HG02798 (cell line): ENCODE results near the gene ST13.
"Not testable (repeated sequence)": the region's sequence is repeated elsewhere in the genome, so short reads cannot be mapped to it uniquely, and the experiment has no call there.

Experiments
- ATAC-seq: cut with Tn5 transposase; IDR thresholded peaks from one replicate; pipeline ENCODE4 v1.9.1; 2021; ENCODE audit warnings: mild to moderate bottlenecking; ENCODE audit not compliant: unreplicated experiment, poor library complexity

Gene ST13

GRCh38 chr22:40856513-40857308, at the start of gene ST13, which contains the start of gene XPNPEP3:
ST13 (minus strand) TSS chr22:40856639; CDS start chr22:40856540, 99 bp downstream.
XPNPEP3 (plus strand) TSS chr22:40857148; CDS start chr22:40857182, 34 bp downstream.
- peak; percentile 92 for ATAC-seq

GRCh38 chr22:40904101-40904500, 47.7 kb upstream of the ST13 start:
- no peak for ATAC-seq

DNA sequence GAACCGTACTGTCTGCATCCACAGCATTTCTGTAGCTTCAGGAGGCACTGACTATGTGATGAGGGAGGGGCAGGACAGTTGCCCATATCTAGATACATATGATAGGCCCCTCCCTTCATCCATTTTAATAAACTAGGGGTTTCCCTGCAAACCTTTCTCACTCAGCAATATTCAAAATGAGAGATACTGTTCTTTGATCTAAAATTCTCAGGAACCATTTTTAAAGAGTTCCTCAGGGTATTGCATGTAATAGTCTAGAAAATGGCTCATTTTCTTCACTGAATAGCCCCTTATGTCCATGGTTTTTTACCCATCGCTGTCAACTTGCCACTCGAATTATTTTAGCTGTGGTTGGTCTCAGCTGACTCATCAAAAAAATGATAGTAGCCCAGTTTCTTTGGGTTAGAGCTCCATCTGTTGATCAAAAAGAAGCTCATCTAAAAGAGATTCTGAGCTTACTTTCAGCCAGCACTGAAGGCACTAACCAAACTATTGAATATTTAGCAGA, 42.5 kb upstream of the ST13 start:
- no peak for ATAC-seq

GRCh38 chr22:40894417-40894816, 38.0 kb upstream of the ST13 start:
- no peak for ATAC-seq

DNA sequence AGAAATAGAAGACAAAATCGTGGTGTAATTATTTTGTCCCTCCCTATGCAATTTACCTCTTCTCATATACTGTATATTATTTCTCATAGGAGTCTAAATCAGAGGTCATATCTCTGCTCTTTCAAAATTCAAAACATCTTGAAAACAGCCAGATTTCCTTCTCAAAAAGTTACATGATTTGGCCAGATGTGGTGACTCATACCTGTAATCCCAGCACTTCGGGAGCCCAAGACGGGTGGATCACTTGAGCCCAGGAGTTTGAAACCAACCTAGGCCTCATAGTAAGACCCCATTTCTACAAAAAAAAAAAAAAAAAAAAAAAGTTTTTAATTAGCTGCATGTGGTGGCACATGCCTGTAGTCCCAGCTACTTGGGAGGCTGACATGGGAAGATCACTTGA, 34.4 kb upstream of the ST13 start:
- no peak for ATAC-seq

DNA sequence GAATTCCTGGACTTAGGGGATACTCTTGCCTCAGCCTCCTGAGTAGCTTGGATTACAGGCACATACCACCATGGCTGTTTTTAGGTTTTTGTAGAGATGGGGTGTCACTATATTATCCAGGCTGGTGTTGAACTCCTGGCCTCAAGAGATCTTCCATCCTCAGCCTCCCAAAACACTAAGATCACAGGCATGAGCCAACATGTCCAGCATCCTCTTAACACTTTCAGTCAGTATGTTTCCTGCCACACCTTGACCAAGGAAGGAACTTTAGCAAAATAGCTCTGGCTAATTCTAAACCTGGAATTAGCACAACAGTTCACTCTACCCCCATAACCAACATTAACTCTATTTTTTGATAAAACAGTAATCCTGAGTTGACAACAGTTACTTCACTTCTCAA, 32.7 kb upstream of the ST13 start:
- ATAC-seq: no peak

DNA sequence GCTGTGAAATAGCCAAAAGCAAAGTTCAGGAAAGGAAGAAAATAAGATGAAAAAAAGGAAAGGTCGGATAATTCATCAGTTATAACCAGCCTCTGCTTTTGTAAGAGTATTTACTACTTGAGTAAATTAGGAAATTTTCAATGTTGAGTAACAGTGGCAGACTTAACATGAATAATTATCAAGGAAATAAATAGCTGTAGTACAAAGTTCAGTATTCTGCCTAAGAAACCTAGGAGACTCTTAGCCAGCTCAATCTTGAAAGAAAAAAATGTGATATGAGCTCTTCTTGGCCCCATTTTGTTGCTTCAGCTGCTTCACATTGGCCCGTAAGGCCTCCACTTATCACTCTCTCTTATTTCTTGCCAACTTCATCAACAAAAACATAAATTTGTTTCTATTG, 22.5 kb upstream of the ST13 start:
- no peak for ATAC-seq

GRCh38 chr22:40877488-40877887, 21.0 kb upstream of the ST13 start:
- ATAC-seq: no peak

DNA sequence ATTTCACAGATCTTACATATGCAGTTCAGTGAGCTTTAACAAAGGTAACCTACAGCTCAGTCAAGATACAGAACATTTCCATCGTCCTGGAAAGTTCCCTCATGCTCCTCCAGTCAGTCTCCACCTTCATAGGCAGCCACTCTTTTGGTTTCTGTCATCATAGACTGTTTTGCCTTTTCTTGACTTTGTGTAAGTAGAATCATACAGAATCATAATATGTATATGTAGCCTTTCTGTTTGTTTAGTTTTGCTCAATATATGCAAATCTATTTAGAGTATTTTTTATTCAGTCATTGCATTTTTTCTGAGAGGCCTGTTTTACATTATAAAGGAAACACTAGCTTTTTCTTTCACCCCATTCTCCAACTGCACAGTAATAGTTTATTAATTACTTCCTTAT, 20.5 kb upstream of the ST13 start:
- ATAC-seq: no peak

DNA sequence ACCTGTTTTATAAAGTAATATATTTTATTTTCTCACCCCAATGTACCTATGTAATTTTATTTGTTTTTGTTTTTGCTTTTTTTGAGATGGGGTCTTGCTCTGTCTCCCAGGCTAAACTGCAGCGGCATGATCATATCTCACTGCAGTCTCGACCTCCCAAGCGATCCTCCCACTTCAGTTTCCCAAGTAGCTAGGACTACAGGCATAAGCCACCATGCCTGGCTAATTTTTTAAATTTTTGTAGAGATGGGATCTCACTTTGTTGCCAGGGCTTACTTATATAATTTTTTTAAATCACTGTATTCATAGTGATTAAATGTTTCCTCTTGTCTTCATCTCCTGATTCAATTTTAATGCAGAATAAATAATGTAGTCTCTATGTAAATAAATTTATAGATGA, 18.7 kb upstream of the ST13 start:
- no peak for ATAC-seq

DNA sequence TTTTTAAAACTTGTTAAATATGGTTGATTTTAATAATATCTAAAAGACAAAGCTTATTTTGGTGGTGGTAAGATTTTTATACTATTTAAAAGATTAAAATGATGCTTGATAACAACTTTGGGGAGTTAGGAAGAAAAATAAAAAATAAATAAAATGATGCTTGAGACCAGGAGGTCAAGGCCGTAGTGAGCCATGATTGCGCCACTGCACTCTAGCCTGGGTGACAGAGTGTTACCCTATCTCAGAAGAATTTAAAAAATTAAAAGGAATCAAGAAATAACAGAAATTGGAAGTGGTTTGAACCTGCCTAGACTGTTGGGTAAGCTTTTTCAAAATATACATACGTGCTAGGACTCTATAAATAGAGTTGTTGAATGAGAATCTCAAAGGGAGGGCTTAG, 17.6 kb upstream of the ST13 start:
- ATAC-seq: no peak

GRCh38 chr22:40868379-40868778, 11.9 kb upstream of the ST13 start:
- ATAC-seq: not testable (repeated sequence)

GRCh38 chr22:40867109-40867508, 10.7 kb upstream of the ST13 start:
- ATAC-seq: no peak

GRCh38 chr22:40862537-40862936, 6.1 kb upstream of the ST13 start:
- no peak for ATAC-seq

DNA sequence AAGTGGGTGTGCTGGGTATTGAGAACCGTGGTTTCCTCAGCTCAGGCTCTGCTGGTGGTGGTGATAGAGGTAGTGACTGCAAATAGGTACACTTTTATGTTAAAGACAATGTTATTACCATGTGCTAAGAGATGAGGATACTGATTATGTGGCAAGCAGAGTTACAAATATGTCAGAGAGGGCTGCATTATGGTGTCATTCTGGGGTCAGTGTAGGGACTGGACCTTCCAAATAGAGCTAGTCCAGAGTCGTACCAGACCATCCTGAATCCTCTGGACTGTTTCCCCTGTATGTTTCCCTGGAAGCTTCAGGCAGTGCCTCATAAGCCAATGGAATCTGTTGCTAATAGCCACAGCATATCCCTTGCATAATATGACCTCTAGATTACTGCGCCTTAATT, 5.6 kb upstream of the ST13 start, which contains the start of gene DNAJB7:
DNAJB7 (minus strand) TSS at position 101 of the 400 bp plus-strand sequence. CDS start 119 bp downstream, outside the sequence.
- no peak for ATAC-seq

DNA sequence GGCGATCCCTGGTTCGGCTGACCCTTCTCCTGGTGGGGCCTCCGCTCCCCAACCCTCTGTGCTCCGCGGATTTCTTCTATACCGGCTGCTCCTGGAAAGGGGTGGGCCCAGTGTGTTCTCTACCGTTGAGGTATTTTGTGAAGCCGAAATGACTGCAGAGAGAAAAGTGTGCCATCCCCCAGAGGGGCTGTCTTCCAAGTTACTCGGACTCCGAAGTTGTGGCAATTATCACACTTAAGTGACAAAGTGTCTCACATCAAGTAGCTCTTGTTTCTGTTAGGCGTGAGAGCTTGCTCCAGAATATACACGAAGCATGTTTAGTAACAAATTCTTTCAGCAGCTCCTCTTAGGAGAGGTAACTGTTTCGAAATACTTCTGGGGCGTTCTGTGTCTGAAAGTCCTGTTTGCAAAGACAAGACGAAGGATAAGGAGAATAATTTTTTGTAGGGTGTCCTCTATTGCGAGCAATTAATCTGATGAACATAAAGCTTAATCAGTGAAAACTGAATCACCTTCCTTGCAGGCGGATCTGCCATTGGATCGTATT, 943 bp upstream of the ST13 start:
- ATAC-seq: no peak

DNA sequence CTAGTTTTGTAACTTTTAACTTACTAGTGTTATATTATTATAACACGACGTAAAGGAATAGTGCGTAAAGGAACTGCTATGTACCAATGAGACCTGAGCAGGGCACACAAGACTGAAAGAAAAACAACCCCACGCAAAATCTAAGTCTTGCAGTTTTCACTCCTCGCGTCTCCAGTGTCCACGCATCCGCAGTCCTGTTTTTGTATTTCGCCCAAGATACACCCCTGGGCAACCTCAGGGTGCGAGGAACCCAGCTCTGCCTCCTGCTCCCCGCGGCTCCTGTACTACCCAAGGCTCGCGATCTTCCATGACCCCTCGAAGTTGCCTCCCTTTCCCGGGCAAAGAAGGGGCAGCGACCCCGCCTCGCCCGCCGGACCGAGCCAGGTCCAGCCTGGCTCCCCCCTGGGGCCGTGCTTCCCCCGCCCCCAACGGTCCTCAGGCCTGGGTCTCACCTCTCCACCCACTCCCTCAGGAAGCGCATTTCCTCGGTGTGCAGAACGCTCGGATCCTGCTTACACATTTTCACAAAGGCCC, 393 bp downstream of the ST13 start:
- peak; percentile 14 for ATAC-seq

DNA sequence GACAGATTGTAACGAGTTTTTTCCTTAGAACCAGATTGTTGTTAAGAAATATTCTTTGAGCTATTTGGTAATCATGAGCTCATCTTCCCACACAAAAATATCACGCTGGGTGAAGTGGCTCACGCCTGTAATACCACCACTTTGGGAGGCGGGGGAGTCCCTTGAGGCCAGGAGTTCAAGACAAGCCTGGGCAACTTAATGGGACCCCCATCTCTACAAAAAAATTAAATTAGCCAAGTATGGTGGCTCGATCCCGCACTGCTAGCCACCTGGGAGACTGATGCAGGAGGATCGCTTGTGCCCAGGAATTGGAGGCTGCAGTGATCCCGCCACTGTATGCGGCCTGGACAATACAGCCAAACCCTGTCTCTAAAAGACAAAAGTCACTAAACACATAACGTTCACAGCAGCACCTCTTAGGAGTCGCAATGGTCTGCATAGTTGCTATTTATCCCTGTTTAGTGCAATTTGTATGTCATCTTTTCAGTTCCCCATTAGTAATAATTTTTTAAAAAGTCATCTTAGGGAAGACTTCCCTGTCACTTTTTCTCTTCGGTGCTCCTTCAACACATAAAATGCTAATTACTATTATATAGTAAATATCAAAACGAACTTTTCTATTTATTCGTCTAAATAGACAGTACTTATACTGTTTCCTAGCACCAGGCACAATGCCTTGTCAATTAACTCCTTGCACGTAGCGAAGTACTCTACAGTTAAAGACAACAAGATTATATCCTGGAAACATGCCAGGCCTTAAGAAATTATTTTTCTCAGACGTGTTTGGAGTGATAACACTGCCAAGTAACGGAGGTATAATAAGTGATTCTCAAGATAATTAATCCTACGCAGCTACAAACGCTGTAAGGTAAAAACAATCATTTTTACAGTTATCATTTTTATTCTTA, 1.1 kb downstream of the ST13 start:
- ATAC-seq: no peak

GRCh38 chr22:40853961-40854360, 2.5 kb downstream of the ST13 start:
- no peak for ATAC-seq

DNA sequence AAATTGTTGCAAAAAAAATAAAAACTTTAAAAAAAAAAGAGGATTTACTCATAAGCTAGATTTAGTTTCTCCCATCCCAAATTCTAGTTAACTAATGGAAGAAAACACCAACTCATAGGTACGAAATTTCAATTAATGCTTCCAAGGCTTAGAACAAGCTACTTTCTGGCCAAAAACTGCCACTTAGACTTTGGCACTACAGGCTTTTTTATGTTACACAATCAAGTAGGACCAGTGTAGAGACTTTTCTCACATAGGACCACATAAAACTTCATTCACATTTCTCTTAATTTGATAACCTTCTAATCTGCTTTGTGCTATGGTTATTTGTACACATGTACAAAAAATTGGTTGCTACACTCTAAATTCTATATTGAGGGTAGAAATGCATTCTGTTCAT, 3.1 kb downstream of the ST13 start:
- ATAC-seq: no peak
